ENCODE data around the gene OSGEP. TPM values are rescaled to one million over a fixed set of nuclear protein-coding genes. Genes with fewer than 3 reads are reported as not detected.
A peak's percentile ranks its signal among the peaks of the same experiment; 100 is the strongest.

Gene OSGEP
- total and polyA plus RNA-seq, 2 of the 13 experiments (the other 11 are each of a cell fraction or from before 2014, with no cell fraction given), result 39.7 to 41.1 TPM

GRCh38 chr14:20469890-20470602, 15.4 kb upstream of the OSGEP start (continued):
- TF ChIP-seq MIER2 (CRISPR knock-in tag; IDR thresholded peaks at IDR 0.05) (no peak), HMG20A (CRISPR knock-in tag; IDR thresholded peaks at IDR 0.05; ENCODE audit: borderline replicate concordance) (no peak), SNAPC4 (CRISPR knock-in tag; IDR thresholded peaks at IDR 0.05) (no peak), EHMT2 (IDR thresholded peaks at IDR 0.05; ENCODE audit: borderline replicate concordance, low read depth, low read length) (no peak), CTCF (CRISPR knock-in tag; IDR thresholded peaks at IDR 0.05) (0 out of 2 replicates have a peak, but pooled peaks have one; percentile 6), ZBTB37 (CRISPR knock-in tag; IDR thresholded peaks at IDR 0.05) (no peak), GABPB1 (CRISPR knock-in tag; IDR thresholded peaks at IDR 0.05) (no peak), TFDP1 (CRISPR knock-in tag; IDR thresholded peaks at IDR 0.05; ENCODE audit: borderline replicate concordance) (peak; percentile 77; the same call in 1 of the 2 replicates), ZMAT3 (CRISPR knock-in tag; conservative IDR thresholded peaks at IDR 0.05) (no peak), ZNF773 (CRISPR knock-in tag; IDR thresholded peaks at IDR 0.05; ENCODE audit: borderline replicate concordance) (no peak), NR0B2 (CRISPR knock-in tag; IDR thresholded peaks at IDR 0.05) (no peak), HOXA5 (CRISPR knock-in tag; IDR thresholded peaks at IDR 0.05) (no peak)
